ENCODE results near the gene NTSR1.

NTSR1 gene

GRCh38 chr20:62693524-62693922 lies 15.1 kb upstream of the NTSR1 start:
- TF ChIP-seq, protein P1, sequence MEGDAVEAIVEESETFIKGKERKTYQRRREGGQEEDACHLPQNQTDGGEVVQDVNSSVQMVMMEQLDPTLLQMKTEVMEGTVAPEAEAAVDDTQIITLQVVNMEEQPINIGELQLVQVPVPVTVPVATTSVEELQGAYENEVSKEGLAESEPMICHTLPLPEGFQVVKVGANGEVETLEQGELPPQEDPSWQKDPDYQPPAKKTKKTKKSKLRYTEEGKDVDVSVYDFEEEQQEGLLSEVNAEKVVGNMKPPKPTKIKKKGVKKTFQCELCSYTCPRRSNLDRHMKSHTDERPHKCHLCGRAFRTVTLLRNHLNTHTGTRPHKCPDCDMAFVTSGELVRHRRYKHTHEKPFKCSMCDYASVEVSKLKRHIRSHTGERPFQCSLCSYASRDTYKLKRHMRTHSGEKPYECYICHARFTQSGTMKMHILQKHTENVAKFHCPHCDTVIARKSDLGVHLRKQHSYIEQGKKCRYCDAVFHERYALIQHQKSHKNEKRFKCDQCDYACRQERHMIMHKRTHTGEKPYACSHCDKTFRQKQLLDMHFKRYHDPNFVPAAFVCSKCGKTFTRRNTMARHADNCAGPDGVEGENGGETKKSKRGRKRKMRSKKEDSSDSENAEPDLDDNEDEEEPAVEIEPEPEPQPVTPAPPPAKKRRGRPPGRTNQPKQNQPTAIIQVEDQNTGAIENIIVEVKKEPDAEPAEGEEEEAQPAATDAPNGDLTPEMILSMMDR (IDR thresholded peaks at IDR 0.05) = no peak

DNA sequence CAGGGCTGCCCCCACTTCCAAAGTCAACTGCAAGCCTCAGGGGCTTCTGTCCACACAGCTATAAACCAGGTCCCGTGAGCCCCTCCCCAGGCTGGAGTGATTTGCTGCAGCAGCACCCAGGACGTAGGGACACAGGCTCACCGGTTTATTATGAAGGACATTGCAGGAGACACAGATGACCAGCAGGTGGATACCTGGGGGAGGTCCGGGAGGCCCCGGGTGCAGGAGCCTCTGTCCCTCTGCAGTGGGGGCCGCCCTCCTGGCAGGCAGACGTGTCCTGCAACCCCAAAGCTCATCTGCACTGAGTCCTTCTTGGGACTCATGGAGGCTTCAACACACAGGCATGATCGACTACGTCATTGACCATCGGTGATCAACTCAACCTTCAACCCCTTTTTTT lies 14.5 kb upstream of the NTSR1 start:
- TF ChIP-seq, protein P1 (IDR thresholded peaks at IDR 0.05) = no peak

GRCh38 chr20:62694868-62695267 lies 13.8 kb upstream of the NTSR1 start:
- TF ChIP-seq, protein P1 (IDR thresholded peaks at IDR 0.05) = no peak

DNA sequence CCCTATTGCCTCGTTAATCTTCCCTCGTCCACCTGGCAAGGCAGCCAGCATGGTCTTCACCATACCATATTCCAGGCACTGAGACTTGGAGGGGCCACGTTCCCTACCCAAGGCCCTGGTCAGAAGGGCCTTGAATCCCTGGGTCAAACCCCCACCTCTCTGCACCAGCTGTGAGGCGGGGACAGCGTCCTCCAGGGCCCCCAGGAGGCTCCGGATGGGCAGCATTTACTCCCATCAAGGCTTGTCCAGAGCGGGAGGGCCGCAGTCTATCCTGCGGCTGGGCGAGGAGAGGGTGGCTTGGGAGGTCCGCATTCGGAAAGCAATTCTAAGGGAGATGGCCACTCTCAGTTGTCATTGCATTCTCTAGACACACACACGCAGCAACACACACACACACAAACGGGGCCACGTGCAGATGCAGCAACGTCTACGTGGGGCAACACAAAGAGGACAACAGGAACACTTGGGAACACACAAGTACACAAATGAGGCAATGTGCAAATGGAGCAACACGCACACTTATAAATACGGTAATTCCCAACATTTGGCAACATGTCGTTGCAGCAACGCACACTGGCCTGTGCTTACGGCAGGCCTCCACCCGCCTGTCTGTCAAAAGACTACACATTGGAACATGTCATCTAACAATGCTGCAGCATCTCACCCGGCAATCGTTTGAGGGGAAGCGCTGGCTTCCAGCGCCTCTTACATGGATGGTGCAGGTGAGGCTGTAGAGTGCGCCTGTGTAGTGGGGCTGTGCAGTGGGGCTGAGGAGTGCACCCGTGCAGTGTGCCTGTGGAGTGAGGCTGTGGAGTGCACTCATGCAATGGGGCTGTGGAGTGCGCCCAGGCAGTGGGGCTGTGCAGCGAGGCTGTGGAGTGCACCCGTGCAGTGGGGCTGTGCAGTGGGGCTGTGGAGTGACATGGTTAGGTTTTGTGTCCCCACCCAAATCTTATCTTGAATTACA lies 12.9 kb upstream of the NTSR1 start:
- TF ChIP-seq, protein P1 (IDR thresholded peaks at IDR 0.05) = no peak

DNA sequence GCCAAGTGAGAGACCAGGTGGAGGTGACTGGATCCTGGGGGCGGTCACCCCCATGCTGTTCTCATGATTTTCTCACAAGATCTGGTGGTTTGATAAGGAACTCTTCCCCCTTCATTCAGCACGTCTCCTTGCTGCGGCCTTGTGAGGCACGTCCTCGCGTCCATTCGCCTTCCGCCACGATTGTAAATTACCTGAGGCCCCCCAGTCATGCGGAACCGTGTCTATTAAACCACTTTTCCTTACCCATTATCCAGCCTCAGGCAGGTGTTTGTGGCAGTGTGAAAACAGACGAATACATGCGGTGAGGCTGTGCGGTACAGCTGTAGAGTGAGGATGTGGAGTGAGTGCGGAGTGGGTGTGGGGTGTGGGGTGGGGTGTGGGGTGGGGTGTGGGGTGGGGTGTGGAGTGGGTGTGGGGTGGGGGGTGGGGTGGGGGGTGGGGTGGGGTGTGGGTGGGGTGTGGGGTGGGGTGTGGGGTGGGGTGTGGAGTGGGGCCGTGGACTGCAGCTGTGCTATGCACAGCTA lies 12.1 kb upstream of the NTSR1 start:
- TF ChIP-seq, protein P1 (IDR thresholded peaks at IDR 0.05) = no peak

DNA sequence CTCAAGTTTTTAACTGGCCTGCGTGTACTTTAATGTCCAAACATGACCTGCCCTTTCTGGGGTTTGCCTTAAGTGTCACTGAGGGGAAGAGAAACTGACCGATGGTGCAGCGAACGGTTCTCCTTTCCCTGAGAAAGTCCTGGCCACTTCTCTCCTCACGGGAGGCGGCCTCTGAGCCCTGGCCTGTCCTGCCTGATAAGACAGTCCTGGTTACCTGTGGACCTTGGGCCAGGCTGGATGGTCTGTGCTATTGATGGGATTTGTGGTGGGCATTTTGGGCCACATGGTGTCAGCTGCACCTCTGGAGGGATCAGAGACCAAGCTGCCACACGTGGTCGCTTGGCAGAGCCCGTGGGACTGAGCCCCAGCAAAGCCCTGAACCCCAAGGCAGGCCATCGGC lies 11.6 kb upstream of the NTSR1 start:
- TF ChIP-seq, protein P1 (IDR thresholded peaks at IDR 0.05) = no peak

DNA sequence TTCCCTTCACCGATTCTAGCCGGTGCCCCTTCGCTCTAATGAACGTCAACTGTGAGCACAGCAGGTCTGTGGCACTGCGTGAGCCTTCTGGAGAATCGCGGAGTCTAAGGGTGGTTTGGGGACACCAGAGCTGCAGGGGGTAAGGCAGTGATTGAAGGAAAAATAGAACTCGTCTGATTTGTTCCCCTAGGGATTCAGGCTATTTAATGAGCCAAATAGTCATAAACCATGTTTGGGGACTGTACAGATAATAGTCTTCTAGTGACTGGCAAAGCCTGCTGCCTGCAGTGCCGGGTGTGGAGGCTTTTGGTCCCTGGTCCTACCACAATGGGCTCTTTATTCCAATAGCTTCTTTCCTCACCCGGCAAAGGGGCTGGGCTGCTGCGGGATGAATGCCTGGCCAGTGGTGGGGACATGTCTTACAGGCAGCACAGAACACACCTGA lies 11.1 kb upstream of the NTSR1 start:
- TF ChIP-seq, protein P1 (IDR thresholded peaks at IDR 0.05) = no peak
